ENCODE results near the gene OSBP.

Gene OSBP

DNA sequence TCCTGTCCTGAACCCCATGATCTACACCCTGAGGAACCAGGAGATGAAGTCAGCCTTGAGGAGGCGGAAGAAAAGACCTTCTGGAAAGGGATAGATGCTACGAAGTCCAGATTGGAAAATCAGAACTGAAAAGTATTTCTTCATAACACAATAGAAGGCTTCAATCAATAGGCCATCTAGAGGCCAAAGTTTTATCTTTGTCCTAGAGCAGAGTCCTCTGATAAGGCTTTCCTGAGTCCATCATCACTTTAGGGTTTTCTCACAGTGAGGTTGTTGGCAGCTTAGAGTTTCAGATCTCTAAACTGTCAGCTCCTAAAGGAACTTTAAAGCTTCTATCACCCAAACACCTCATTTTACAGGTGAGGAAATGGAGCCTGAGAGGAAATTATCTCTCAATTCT is 83.0 kb downstream of the OSBP start:
- H2AFZ ChIP-seq (ENCODE audit: low read length): no peak overlapping the region
- H3K4me2 ChIP-seq (ENCODE audit: low read length): no peak overlapping the region
- H3K4me3 ChIP-seq (ENCODE audit: low read depth, low read length, poor library complexity, severe bottlenecking): no peak overlapping the region
- H3K9me2 ChIP-seq (ENCODE audit: low read depth, low read length): no peaks in the 10 kb centered on the region
- no peaks in the 10 kb centered on the region for H3K79me2 ChIP-seq (ENCODE audit: insufficient read depth, low read length)
- H3K9me3 ChIP-seq (ENCODE audit: low read length): no peaks in the 10 kb centered on the region
- H3K27ac ChIP-seq (ENCODE audit: low read depth, low read length, poor library complexity, severe bottlenecking): no peak overlapping the region
- no peaks in the 10 kb centered on the region for H3K36me3 ChIP-seq (ENCODE audit: insufficient read depth, low read length)
- no peak overlapping the region for H3K9ac ChIP-seq (ENCODE audit: low read length)
- peaks cover 8% of the 10 kb centered on the region for H3K4me1 ChIP-seq (ENCODE audit: insufficient read depth, low read length, severe bottlenecking)
- H3F3A ChIP-seq (ENCODE audit: insufficient read depth, low read length): no peaks in the 10 kb centered on the region
- TF ChIP-seq EZH2 (IDR thresholded peaks at IDR 0.05; ENCODE audit: borderline replicate concordance, low read length): no peak
- no peak for TF ChIP-seq CTCF (IDR thresholded peaks at IDR 0.05; ENCODE audit: low read length)
- no peaks in the 10 kb centered on the region for H4K20me1 ChIP-seq (ENCODE audit: insufficient read depth, low read length)
- no peaks in the 10 kb centered on the region for H3K27me3 ChIP-seq (ENCODE audit: insufficient read depth, low read length)

GRCh38 chr11:59528711-59529110 is 86.9 kb downstream of the OSBP start:
- no peak overlapping the region for H2AFZ ChIP-seq (ENCODE audit: low read length)
- H3K4me2 ChIP-seq (ENCODE audit: low read length): no peak overlapping the region
- H3K9me2 ChIP-seq (ENCODE audit: low read depth, low read length): no peaks in the 10 kb centered on the region
- H4K20me1 ChIP-seq (ENCODE audit: insufficient read depth, low read length): no peaks in the 10 kb centered on the region
- no peak overlapping the region for H3K9ac ChIP-seq (ENCODE audit: low read length)
- no peaks in the 10 kb centered on the region for H3K9me3 ChIP-seq (ENCODE audit: low read length)
- no peaks in the 10 kb centered on the region for H3K4me1 ChIP-seq (ENCODE audit: insufficient read depth, low read length, severe bottlenecking)
- H3K36me3 ChIP-seq (ENCODE audit: insufficient read depth, low read length): no peaks in the 10 kb centered on the region
- H3K27me3 ChIP-seq (ENCODE audit: insufficient read depth, low read length): no peaks in the 10 kb centered on the region
- H3K79me2 ChIP-seq (ENCODE audit: insufficient read depth, low read length): no peaks in the 10 kb centered on the region
- no peaks in the 10 kb centered on the region for H3F3A ChIP-seq (ENCODE audit: insufficient read depth, low read length)
- no peak overlapping the region for H3K27ac ChIP-seq (ENCODE audit: low read depth, low read length, poor library complexity, severe bottlenecking)
- H3K4me3 ChIP-seq (ENCODE audit: low read depth, low read length, poor library complexity, severe bottlenecking): no peak overlapping the region
- TF ChIP-seq CTCF (IDR thresholded peaks at IDR 0.05; ENCODE audit: low read length) (no peak), EZH2 (IDR thresholded peaks at IDR 0.05; ENCODE audit: borderline replicate concordance, low read length) (no peak)

Measured in OCI-LY1 (cell line).